DOHH2 (cell line): Measurements from ENCODE around the gene BMERB1.

Experiments
- H3F3A ChIP-seq: fragments of 200-600 bp; sonication (generic), shearing (Covaris generic); 2 replicates; pipeline ENCODE4 v1.6.0; 2016; ENCODE audit warnings: antibody characterized with exemption, mild to moderate bottlenecking; ENCODE audit not compliant: control insufficient read depth, insufficient read depth
- H3K27ac ChIP-seq: fragments of 200-600 bp; sonication (generic); 2 replicates; pipeline ENCODE4 v1.5.1; 2014; ENCODE audit warnings: low read depth, mild to moderate bottlenecking, low read length, moderate library complexity
- H3K27me3 ChIP-seq: fragments of 200-600 bp; sonication (generic); 2 replicates; pipeline ENCODE4 v1.6.1; 2014; ENCODE audit warnings: mild to moderate bottlenecking, low read length, mixed read lengths; ENCODE audit not compliant: control insufficient read depth
- H3K36me3 ChIP-seq: fragments of 200-600 bp; sonication (generic); 2 replicates; pipeline ENCODE4 v1.6.1; 2014; ENCODE audit warnings: mild to moderate bottlenecking, low read length, moderate library complexity, mixed read lengths; ENCODE audit not compliant: control insufficient read depth
- H3K4me1 ChIP-seq: fragments of 200-600 bp; sonication (generic); 2 replicates; pipeline ENCODE4 v1.6.1; 2014; ENCODE audit warnings: mild to moderate bottlenecking, low read length, mixed read lengths; ENCODE audit not compliant: control insufficient read depth
- H3K4me2 ChIP-seq: fragments of 200-600 bp; sonication (generic); 2 replicates; pipeline ENCODE4 v1.6.0; 2014; ENCODE audit warnings: mild to moderate bottlenecking, low read length, moderate library complexity
- H3K4me3 ChIP-seq: fragments of 200-600 bp; sonication (generic); 2 replicates; pipeline ENCODE4 v1.5.1; 2014; ENCODE audit warnings: mild to moderate bottlenecking, low read length, mixed read lengths
- H3K79me2 ChIP-seq: fragments of 200-600 bp; sonication (generic); 2 replicates; pipeline ENCODE4 v1.6.1; 2014; ENCODE audit warnings: mild to moderate bottlenecking, low read length, mixed read lengths; ENCODE audit not compliant: control insufficient read depth
- H3K9me2 ChIP-seq: fragments of 200-600 bp; sonication (generic); replicated peaks from 2 replicates; pipeline ENCODE4 v1.6.1; 2014; ENCODE audit warnings: mild to moderate bottlenecking, low read length, mixed read lengths; ENCODE audit not compliant: control insufficient read depth
- H3K9me3 ChIP-seq: fragments of 200-600 bp; sonication (generic); 2 replicates; pipeline ENCODE4 v1.6.1; 2014; ENCODE audit warnings: antibody characterized with exemption, low read length, mixed read lengths; ENCODE audit not compliant: control insufficient read depth, insufficient read depth
- H4K20me1 ChIP-seq: fragments of 200-600 bp; sonication (generic); 2 replicates; pipeline ENCODE4 v1.6.0; 2014; ENCODE audit warnings: low read depth, mild to moderate bottlenecking, antibody characterized with exemption, low read length, moderate library complexity; ENCODE audit not compliant: control insufficient read depth, insufficient read depth
- EZH2phosphoT487 ChIP-seq: fragments of 200-600 bp; sonication (generic); IDR thresholded peaks from 2 replicates; pipeline ENCODE4 v1.6.1; 2017; ENCODE audit warnings: borderline replicate concordance, mild to moderate bottlenecking, antibody characterized with exemption, low read length, moderate library complexity, mixed read lengths
- TF ChIP-seq, protein P1 (sequence below): fragments of 200-600 bp; sonication (generic); IDR thresholded peaks from one replicate; pipeline ENCODE4 v1.5.1; 2014; ENCODE audit warnings: antibody characterized with exemption, mild to moderate bottlenecking, low read depth, low read length; ENCODE audit not compliant: poor library complexity, severe bottlenecking

The BMERB1 gene

DNA sequence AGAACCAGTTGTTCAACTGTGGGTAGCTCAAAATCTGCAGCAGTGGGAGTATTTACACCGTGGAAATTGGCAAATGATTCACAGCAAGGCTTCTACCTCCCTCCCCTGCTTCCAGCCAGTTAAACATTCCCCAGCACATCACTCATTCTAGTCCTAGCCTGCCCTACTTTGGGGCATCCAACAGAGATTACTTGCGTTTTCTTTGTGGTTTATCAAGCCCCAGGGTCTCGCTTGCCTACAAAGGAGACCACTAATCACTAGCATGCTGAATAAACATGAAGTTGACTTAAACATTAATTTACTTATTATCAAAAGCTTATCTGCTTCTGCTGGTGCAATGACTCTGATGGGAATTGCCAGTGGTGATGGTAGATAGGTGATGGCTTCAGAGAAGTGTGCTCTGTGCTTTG lies 114.1 kb downstream of the BMERB1 start:
- Histone ChIP-seq H3K79me2 (no peaks in the 10 kb centered on the region), H3K9me2 (no peaks in the 10 kb centered on the region), H3F3A (no peaks in the 10 kb centered on the region), H3K4me3 (no peak overlapping the region), H3K27me3 (peaks cover 22% of the 10 kb centered on the region), H3K27ac (no peak overlapping the region), H3K4me1 (peaks cover 10% of the 10 kb centered on the region), H3K4me2 (no peak overlapping the region), H4K20me1 (no peaks in the 10 kb centered on the region), H3K9me3 (no peaks in the 10 kb centered on the region; the same call in 1 of the 2 replicates), H3K36me3 (no peaks in the 10 kb centered on the region)
- TF ChIP-seq, protein P1, sequence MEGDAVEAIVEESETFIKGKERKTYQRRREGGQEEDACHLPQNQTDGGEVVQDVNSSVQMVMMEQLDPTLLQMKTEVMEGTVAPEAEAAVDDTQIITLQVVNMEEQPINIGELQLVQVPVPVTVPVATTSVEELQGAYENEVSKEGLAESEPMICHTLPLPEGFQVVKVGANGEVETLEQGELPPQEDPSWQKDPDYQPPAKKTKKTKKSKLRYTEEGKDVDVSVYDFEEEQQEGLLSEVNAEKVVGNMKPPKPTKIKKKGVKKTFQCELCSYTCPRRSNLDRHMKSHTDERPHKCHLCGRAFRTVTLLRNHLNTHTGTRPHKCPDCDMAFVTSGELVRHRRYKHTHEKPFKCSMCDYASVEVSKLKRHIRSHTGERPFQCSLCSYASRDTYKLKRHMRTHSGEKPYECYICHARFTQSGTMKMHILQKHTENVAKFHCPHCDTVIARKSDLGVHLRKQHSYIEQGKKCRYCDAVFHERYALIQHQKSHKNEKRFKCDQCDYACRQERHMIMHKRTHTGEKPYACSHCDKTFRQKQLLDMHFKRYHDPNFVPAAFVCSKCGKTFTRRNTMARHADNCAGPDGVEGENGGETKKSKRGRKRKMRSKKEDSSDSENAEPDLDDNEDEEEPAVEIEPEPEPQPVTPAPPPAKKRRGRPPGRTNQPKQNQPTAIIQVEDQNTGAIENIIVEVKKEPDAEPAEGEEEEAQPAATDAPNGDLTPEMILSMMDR: no peak
- TF ChIP-seq EZH2phosphoT487: no peak

DNA sequence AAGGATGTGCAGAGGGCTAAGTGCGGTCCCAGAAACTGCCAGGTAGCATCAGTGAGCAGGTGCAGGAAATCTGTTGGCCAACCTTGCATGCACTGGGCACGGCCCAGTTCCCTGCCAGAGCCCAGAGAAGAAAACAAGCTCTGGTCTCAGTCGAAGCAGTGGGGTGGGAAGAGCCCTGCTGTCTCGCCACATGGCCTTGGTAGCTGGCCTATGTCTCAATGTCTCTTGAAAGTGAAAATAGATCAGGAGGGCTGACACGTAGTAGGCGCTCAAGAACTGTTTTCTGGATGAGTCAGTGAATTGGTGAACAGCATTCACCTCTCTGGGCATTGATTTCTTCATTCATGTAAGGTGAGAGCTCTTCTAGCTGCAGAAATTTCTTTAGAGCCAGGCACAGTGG lies 118.1 kb downstream of the BMERB1 start:
- Histone ChIP-seq H3K9me2 (no peaks in the 10 kb centered on the region), H3K36me3 (no peaks in the 10 kb centered on the region), H3K27me3 (peaks cover 9% of the 10 kb centered on the region), H3F3A (no peaks in the 10 kb centered on the region), H4K20me1 (no peaks in the 10 kb centered on the region), H3K4me3 (no peak overlapping the region), H3K4me2 (no peak overlapping the region), H3K27ac (no peak overlapping the region), H3K9me3 (no peaks in the 10 kb centered on the region), H3K79me2 (no peaks in the 10 kb centered on the region), H3K4me1 (peaks cover 10% of the 10 kb centered on the region)
- TF ChIP-seq, protein P1: no peak
- TF ChIP-seq EZH2phosphoT487: no peak

DNA sequence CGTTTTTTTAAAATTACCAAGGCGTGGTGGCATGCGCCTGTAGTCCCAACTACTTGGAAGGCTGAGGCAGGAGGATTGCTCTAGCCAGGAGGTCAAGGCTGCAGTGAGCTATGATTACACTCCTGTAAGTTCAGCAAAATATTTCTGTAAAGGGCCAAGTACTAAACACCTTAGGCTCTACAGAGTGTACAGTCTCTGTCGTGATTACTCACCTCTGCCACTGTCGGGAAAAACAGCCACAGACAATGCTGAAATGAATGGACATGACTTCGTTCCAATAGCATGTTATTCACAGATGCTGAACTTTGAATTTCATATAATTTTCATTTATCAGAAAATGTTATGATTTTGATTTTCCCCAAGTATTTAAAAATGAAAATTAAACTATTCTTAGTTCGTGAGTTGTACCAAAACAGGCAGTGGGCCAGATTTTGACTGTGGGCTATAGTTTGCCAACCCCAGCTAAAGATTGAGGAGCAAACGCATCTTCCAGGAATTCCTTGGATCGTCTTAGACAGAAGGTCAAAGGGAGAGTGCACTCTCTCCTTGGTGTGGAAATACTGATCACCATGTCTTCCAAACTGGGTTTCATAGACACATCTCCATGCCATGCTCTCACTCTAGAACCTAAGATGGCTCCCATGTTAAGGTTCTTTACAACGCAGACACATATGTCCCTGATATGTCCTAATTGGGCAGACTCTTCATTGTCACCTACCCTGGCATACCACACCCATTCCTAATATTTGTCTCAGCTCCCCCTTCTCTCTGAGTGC lies 119.1 kb downstream of the BMERB1 start:
- H3K9me3 ChIP-seq: no peaks in the 10 kb centered on the region
- H3K4me3 ChIP-seq: no peak overlapping the region
- H3K36me3 ChIP-seq: no peaks in the 10 kb centered on the region
- H3K9me2 ChIP-seq: no peaks in the 10 kb centered on the region
- no peaks in the 10 kb centered on the region for H3K79me2 ChIP-seq
- no peak overlapping the region for H3K27ac ChIP-seq
- H3K4me2 ChIP-seq: no peak overlapping the region
- no peaks in the 10 kb centered on the region for H3F3A ChIP-seq
- TF ChIP-seq, protein P1: no peak
- no peak for TF ChIP-seq EZH2phosphoT487
- peaks cover 3% of the 10 kb centered on the region for H3K27me3 ChIP-seq
- H3K4me1 ChIP-seq: peaks cover 10% of the 10 kb centered on the region
- no peaks in the 10 kb centered on the region for H4K20me1 ChIP-seq
